GDM1 (cell line): ENCODE data around the gene COL20A1.

Experiments
- DNase-seq: peaks from one replicate; lab custom pipeline; 2025; lab: John Stamatoyannopoulos, UW

Gene COL20A1

DNA sequence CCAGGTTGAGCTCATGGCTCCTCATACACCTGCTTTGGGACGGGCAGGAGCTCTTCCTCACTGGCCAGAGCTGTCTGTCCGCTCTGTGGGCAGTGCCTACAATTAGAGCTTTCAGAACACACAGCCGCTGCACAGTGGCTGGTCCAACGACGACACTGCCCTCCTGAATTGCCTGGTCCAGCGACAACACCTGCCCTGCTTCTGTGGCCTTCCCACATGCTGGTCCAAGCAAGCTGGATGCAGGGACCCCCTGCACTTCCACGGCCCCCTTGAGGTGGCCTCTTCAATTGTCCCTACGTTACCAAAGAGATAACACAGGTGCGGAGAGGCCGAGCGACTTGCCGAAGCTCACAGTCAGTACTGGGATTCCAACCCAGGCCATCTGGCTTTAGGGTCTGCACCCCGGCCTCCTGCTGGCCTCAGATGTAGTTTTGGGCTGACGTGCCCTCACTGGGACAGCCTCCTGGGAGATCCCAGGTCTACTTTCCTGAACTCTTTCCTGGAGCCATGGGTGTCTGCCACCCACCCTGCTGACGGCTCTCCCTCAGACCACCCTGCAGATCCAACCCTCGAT is 69.5 kb downstream of the COL20A1 start:
- no peak for DNase-seq

DNA sequence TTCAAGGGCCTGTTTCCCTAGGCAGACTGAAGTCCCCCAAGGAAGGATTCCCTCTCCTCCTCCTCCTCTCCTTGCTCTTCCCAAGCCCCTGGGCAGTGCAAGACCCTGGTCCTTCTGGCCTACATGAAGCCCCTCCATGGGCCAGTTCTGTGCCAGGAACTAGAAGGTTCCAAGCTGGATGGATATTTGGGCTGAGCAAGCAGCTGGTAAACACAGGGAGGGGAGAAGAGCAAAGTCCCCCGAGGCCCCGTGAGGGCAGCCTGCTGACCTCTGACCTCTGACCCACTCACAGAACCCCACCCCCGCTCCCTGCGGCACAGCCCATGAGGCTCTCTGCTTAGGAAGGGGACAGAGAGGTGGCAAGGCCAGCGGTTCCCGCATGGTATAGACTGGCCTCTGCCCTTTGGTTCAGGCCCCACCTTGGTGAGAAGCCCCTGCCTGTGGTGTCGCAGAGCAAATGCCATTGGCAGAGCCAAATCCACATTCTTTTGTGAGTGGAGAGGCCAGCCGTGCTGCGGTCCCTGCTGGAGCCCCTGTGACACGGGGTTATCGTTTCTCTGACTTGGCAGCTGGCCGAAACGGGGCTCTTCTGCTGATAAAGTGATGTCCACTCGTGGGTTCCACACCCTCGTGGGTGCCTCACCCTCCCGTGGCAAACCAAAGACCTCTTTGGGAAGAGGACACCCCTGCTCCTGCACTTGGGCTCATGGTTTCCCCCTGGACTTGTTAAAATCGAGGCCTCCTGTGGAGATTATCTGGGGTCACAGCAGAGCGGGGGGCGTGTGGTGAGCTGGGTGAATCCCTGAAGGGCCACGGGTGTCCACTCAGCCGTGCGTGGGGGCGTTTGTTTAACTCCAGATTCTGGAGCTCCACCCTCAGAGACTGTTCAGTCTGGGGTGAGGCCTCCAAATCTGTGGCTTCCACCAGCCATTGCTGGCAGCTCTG is 70.3 kb downstream of the COL20A1 start:
- no peak for DNase-seq

DNA sequence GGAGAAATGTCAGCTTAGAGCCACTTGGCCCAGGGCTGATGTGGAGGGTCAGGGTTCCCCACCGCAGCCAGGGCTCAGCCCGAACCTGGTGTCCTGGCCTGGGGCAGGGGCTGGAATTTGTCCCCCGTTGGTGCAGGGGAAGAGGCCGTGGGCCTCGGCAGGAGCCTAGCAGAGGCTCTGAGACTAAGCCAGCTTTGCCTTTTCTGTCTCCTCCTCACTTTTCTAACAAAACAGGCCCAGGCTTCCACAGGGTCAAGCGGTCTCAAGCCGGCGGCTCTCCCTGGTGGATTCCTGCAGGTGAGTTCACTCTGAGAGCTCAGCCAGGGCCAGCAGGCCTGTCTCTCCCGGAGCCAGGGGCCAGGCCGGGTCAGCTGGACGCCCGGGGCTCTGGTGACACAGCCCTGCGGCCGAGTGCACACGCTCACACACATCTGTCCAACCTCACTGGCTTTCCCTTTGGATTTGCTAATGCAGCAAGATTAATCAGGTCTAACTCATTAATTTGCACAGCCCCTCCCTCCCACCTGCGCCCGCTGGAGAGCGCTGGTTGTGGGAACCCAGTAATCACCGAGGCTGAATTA is 71.1 kb downstream of the COL20A1 start:
- DNase-seq = no peak

DNA sequence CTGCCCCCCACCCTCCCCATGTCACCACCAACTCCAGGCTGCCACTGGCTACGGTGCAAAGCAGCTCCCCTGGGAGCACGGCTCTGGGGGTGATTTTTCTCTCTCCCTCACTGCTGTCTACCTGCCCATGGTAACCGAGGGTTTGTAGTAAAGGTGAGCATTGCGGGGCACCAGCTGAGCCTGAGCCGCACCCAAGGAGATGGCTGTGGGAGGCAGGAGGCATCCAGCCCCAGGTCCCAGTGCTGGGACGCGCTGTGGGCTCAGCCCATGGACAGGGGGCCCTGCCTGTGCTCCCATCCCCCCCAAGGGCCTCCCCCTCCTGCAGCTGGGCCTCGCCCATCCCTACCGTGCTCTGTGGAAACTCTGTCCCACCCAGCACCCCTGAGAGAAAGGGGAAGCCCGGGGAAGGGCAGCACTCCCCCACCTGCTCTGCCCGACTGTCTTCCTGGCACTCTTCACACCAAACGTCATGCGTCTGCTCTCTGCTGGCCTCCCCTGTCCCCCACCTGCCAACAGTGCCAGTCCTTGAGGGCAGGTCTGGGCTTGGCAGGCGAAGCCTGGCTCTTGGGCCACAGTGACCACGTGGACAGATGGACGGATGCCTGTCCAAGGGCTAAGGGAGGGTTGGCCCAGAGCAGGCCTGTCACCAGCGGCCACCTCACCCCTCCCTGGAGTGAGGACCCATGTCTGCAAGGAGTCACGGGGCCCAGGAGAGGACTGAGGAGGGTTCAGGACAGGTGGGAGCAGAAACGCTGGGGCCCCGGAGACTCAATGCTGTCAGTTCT is 72.0 kb downstream of the COL20A1 start:
- DNase-seq = no peak

DNA sequence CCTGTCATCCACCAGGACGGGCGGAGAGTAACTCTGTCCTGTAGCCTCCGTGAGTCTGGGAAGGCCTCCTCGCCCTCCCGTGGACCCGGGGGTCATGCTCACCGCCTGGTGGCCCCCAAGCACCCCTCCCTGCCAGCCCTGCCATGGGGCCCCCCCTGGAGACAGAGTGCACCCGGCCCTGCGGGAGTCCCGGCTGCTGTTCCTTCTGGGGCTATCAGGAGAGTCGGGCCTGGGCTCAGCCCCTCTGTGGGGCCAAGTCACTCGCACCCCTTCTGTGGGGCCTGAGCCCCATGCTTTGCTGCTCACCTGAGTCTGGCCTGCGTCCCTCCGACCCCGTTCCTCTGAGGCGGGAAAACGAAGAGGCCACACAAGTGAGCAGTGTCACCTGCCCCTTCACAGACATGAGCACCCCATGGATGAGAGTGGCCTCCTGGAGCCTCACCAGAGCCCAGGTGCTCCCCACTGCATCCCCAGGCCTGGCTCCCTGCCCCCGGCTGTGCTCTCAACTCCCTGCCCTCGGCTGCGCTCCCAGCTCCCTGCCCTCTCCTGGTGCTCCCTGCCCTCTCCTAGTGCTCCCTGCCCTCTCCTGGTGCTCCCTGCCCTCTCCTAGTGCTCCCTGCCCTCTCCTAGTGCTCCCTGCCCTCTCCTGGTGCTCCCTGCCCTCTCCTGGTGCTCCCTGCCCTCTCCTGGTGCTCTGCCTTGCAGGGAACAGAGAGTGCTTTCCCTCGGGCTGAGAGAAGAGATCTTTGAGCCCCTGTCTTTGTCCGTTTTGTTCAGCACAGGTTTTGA is 72.8 kb downstream of the COL20A1 start:
- DNase-seq = no peak

DNA sequence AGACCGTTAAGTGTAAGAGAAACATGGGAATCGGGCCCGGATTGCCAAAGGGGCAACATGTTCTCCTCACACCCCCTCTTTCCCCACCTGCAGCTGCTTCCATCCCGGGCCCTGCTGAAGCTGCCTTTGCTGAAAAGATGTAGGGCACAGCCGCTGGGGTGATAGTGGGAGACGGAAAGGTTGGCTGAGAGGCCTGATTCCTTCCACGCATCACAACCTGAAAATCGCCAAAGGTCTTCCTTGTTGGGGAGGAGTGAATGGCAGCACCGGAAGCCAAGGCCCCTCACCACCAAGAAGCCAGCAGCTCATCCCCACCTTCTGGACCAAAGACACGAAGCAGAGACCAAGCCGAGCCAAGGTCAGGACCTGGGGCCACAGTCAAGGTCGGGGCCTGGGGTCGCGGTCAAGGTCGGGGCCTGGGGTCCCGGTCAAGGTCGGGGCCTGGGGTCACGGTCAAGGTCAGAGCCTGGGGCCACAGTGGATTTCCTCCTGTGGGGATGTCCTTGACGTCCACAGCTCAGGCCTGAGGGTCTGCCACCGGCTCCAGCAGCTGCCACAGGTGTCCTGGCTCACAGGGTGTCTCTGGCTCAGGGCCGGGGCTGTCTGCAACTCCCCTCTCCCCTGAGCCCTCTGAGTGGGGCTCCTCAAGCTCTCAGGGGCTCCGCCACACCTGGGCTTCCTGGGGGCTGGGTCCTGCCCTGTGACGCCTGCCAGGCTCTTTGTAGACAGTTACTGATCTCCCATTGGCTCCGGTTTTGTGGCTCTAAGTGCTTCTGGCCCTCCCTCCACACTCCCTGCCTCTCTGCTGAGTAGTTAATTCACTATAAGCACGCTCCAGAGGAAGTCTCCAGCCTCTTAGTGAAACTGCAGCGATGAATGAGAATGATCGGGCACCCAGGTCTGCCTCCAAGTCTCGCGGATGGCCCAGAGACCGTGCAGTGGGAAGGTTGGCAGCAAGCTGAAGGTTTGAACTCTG is 73.7 kb downstream of the COL20A1 start:
- no peak for DNase-seq

DNA sequence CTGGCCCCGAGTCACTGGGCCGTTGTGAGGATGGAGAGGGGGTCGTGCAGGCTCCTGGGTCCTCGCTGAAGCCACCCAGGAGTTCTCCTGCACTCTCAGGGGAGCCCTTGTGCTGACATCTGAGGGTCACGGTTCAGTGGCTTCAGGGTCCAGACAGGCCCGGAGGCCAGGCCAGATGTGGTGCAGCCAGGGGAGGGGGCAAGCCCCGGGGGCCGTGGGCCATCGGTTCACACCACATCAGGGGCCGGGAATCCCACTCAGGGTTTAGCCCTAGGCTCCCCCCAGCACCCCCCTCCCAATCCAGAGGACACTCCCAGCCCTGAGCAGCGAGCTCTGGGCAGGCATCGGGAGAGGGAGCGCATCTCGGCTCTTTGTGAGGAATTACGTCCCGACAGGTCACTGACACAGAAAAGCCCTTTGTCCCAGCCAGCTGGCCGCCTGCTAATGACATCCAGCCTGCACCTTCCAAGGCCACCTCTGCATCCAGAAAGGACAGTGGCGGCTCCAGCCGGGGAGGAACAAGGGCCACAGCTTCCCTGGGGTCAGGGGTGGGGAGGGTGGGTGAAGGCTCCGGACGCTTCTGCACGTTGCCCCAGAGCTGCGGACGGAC is 74.6 kb downstream of the COL20A1 start:
- no peak for DNase-seq

DNA sequence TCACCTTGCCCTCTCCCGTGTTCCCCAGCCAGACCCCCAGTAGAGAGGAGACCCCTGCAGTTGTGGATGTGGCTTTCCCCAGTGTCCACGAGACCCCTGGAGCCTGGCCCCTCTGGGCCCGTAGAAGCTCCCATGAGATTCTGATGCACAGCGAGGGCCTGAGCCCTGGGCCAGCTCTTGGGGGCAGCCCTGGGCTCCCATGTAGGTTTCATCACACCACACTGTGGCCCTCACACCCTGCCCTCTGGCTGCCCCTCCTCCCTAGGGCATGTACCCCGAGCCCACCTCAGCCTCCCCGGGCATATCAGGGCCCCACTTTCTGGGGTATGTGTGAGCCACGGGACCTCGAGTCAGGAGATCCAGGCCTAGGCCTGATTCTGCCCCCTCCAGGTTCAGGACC is 75.2 kb downstream of the COL20A1 start:
- no peak for DNase-seq

DNA sequence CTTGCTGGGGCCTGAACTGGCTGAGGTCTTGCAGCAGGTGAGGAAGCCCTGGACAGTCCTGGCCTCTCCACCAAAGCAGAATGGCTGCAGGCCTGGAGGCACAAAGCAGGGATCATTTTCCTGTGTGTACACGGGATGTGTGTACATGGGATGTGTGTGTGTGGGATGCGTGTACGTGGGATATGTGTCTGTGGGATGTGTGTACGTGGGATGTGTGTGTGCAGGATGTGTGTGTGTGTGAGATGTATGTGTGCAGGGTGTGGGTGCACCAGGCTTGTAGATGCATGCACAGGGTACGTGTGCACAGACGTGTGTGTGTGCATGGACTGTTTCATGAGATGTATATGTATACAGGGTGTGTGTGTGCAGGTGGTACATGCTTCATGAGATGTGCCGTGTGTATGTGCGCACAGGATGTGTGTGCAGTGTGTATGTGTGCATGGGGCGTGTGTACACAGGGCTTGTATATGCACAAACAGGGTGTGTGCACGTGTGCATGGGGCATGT is 76.1 kb downstream of the COL20A1 start:
- no peak for DNase-seq

DNA sequence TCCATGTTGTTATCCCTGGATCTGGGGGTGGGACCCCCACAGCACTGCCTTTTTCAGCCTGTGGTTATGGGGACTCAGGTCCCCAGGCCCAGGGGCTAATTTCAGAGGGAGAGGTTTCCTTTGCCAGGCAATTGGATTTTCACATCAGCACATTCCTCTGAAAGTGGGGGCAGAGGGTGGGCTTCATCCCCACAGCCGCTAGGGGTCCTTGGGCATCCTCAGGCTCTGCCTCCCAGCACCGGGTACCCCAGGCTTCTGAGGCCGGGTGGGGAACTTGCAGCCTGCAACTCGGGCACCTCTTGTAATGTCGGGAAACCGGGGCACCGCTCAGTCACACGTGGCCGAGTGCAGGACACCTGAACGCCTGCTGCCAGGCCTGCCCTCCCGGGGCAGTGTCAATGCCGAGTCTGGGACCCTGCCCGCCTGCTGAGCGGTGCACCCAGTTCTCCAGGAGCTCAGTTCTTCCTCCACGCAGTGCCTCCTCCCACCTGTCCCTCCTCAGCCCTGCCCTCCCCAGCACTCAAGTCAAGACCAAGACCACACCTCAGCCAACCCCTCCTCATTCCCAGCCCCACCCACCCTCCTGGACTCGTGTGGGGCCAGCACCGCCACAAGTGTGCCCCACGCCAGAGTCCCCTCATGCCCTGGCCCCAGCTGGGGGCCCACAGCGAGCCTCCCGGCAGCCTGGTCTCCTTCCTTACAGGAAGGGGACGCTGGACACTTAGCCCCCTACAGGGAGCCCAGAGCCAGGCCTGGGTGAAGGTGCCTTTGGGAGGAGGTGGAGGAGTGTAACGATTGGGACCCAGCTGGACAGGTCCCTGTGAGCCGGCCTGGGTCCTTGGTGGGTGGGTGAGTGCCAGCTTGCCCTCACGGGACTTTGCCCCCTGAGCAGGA is 77.0 kb downstream of the COL20A1 start:
- DNase-seq = no peak

DNA sequence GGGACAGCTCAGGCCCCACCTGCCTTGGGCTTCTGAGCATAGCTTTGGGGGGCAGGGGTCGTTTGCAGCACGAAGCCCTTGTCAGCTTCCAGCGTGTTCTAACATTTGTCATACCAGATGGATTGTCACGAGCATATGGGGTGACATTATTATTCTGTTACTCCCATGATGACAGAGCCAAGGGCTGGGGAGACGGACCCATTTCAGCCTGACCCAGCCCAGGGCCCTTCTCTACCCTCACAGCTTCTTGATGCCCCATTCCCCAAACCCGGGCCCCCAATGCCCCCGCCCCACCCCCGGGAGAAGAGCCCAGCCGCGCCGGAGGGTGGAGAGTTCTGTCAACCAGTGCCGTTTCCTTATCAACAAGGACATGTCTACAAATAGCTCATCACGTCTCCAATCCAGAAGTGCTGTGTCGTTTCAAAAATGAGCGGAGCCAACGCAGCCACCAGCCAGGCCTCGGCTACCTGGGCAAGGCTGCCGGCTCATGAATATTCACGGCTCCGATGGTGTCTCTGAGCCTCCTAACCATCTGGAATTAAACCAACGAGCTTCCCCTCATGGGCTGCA is 77.7 kb downstream of the COL20A1 start:
- DNase-seq = no peak

DNA sequence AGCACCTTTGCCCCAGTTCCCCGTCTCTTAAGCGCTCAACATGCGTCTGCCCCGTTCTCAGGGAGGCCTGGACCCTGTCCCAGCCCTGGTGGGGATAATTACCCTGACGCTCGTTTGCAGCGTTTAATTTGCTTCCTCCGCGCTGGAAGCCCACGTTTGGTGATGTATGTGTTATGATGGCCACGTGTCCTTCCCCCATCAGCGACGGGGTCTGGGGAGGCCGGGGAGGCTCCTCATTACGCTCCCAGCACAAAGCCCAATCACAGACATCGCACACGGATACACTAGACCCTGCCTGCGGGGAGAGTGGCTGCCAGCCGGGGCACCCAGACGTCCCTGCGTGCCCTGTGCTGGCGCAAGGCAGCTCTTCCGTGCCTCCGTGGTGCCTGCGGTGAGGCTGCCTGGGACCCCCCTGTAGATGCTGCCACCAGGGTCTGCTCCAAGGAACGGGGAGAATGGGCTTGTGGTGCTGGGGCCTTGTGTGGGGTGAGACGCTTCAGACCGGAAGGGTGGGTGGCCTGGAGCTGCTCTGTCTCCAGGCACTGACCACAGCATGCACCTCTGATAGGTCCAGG is 78.4 kb downstream of the COL20A1 start:
- DNase-seq = no peak

DNA sequence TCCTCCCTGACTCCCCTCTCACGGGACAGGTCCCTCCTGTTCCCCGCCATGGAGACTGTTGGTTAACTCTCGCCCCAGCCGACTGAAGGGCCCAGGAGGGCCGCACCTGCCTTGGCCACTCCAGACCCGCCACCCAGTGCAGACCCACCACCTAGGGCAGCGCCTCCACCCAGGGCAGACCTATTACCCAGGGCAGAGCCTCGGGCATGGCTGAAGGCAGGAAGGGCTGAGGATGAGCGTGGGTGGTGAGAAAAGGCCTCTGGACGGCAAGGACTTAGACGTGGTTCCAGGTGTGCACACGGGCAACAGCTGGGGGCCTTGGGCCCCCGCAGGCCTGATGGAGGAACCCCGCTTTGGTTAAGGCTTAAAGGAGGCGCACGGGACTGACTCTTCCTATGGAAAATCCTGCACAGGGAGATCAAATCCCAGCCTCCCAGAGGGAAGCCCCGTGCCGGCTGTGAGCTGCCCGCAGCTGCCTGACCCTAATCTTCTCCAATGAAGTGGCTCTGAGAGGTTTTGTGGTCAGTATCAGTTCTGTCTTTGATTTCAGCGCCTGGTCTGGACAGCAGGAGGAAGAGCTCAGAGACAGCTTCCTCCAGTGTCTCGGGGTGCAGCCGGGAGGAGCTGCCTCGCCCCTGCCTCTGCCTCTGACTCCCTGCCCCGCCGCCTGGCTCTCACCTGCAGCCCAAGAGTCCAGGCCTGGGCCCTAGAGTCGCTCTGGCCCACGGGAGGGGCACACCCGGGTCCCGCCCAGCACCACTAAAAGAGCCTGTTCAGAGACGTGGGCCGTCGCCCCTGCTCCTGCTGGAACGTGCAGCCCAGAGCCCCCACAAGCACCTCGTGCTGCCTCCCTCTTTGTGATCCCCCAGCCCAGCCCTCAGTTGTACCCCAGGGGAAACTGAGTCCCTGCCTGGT is 80.2 kb downstream of the COL20A1 start:
- DNase-seq = no peak

DNA sequence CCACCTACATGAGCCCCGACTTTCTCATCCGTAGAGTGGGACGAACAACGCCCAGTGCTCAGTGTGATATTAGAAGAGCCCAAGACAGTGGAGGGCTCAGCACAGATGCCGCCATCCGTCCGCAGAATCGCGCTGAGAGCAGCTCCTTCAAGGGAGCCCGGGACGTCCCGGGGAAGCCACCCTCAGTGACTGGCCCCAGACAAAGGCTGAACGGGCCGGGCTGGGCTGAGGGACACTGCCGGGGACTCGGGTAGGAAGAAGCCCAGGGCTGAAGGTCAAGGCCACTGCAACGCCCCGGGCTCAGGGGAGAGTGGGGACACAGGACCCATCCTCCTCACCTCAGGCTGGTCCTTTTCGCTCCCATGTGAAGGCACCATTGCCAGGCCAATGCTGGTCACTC is 81.0 kb downstream of the COL20A1 start:
- DNase-seq = no peak

DNA sequence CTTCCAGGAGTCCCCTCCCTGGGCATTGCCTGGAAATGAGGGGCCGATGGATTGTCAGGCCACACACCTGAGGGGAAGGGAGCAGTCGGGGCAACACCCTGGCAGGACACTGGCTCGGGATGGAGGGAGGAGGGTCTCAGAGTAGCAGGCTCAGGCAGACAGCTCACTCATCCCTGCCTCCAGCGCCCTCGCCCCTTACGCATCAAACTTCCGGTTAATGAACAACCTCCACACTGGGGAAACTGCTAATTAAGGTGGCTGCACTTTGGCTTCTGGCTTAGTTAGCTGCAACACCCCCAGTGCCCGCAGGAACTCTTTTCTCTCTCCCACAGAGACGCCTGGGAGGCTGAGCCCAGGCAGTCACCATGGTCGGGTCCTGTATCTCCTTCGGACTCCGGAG is 81.5 kb downstream of the COL20A1 start:
- no peak for DNase-seq

DNA sequence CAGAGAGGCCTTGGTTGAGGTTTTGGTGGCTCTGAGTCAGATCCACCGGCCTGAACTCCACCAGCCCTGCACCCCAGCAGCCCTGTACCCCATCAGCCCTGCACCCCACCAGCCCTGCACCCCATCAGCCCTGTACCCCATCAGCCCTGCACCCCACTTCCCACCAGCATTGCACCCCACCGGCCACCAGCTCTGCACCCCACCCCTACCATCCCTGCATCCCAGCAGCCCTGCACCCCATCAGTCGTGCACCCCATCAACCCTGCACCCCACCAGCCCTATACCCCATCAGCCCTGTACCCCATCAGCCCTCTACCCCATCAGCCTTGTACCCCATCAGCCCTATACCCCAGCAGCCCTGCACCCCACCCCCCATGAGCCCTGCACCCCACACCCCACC is 82.5 kb downstream of the COL20A1 start:
- DNase-seq = no peak
